ENCODE measurements around the gene N4BP2. TPM values are rescaled to one million over a fixed set of nuclear protein-coding genes. Genes with fewer than 3 reads are reported as not detected.

The N4BP2 gene
- total RNA-seq, 6 experiments from 2014 or later = 4.2 to 8.0 (median 6.3) TPM

- H3K36me3 ChIP-seq = peaks cover 0 to 4% (median under 1%) of the 10 kb centered on the region in 4 donors
- intact Hi-C loops (cut with DNase I) = loop anchor here in 1 of 2 donors (10.0 kb wide), 1 partner anchor 155 kb away; no protein-coding TSS in a partner anchor
- WGBS (ENCODE audit: insufficient coverage, low coverage, low lambda C conversion rate, missing lambda C conversion rate) = 61% methylated on average over 3 of the region's 3 CpGs
- no peaks in the 10 kb centered on the region for H3K9me3 ChIP-seq
- H3K4me1 ChIP-seq = no peaks in the 10 kb centered on the region
- peak in 1 of 3 donors; percentile 74 for DNase-seq
- peak; percentile 96 to 100 (median 98) for ATAC-seq
- H3K27ac ChIP-seq = no peak overlapping the region
- TF ChIP-seq CTCF (IDR thresholded peaks at IDR 0.05) (peak; percentile 87 to 95 (median 90)), POLR2A (IDR thresholded peaks at IDR 0.05) (no peak)
- no peaks in the 10 kb centered on the region for H3K27me3 ChIP-seq
- H3K4me3 ChIP-seq = no peak overlapping the region
Observed at GRCh38 chr4:40149960-40150385, 93.3 kb downstream of the N4BP2 start.

GRCh38 chr4:40150932-40151331, 94.3 kb downstream of the N4BP2 start:
- Histone ChIP-seq H3K27me3 (no peaks in the 10 kb centered on the region), H3K4me3 (no peak overlapping the region), H3K4me1 (no peaks in the 10 kb centered on the region), H3K27ac (no peak overlapping the region), H3K36me3 (no peaks in the 10 kb centered on the region), H3K9me3 (no peaks in the 10 kb centered on the region)
- TF ChIP-seq CTCF (IDR thresholded peaks at IDR 0.05) (no peak), POLR2A (IDR thresholded peaks at IDR 0.05) (no peak)
- intact Hi-C loops (cut with DNase I) = no loop called here
- ATAC-seq (no peak), DNase-seq (no peak)
- WGBS (ENCODE audit: insufficient coverage, low coverage, low lambda C conversion rate, missing lambda C conversion rate) = 79% methylated on average over 3 of the region's 3 CpGs

- ATAC-seq (no peak), DNase-seq (no peak)
- H3K27me3 ChIP-seq = no peaks in the 10 kb centered on the region
- no peak overlapping the region for H3K4me3 ChIP-seq
- intact Hi-C loops (cut with DNase I) = no loop called here
- H3K36me3 ChIP-seq = no peaks in the 10 kb centered on the region
- WGBS (ENCODE audit: insufficient coverage, low coverage, low lambda C conversion rate, missing lambda C conversion rate) = 78% methylated on average over 4 of the region's 4 CpGs
- H3K9me3 ChIP-seq = no peaks in the 10 kb centered on the region
- TF ChIP-seq CTCF (IDR thresholded peaks at IDR 0.05) = no peak
- TF ChIP-seq POLR2A (IDR thresholded peaks at IDR 0.05) = no peak
- H3K4me1 ChIP-seq = no peaks in the 10 kb centered on the region
- H3K27ac ChIP-seq = no peak overlapping the region
Observed at GRCh38 chr4:40152637-40153036, 96.0 kb downstream of the N4BP2 start.

- Histone ChIP-seq H3K27me3 (no peaks in the 10 kb centered on the region), H3K27ac (peak overlapping the region in 1 of 3 donors; percentile 26), H3K9me3 (no peaks in the 10 kb centered on the region), H3K4me1 (no peaks in the 10 kb centered on the region), H3K36me3 (no peaks in the 10 kb centered on the region), H3K4me3 (no peak overlapping the region)
- DNase-seq (no peak), ATAC-seq (peak in 2 of 4 donors; percentile 21 to 50)
- 29% methylated on average over 4 of the region's 4 CpGs for WGBS (ENCODE audit: insufficient coverage, low coverage, low lambda C conversion rate, missing lambda C conversion rate)
- TF ChIP-seq POLR2A (IDR thresholded peaks at IDR 0.05) (no peak), CTCF (IDR thresholded peaks at IDR 0.05) (no peak)
- intact Hi-C loops (cut with DNase I) = no loop called here
Observed at GRCh38 chr4:40157436-40157835, 100.8 kb downstream of the N4BP2 start.

GRCh38 chr4:40160258-40160657, 103.6 kb downstream of the N4BP2 start:
- no peaks in the 10 kb centered on the region for H3K4me1 ChIP-seq
- H3K4me3 ChIP-seq = no peak overlapping the region
- intact Hi-C loops (cut with DNase I) = no loop called here
- H3K36me3 ChIP-seq = no peaks in the 10 kb centered on the region
- TF ChIP-seq CTCF (IDR thresholded peaks at IDR 0.05) (no peak), POLR2A (IDR thresholded peaks at IDR 0.05) (no peak)
- DNase-seq = no peak
- no peak for ATAC-seq
- no peaks in the 10 kb centered on the region for H3K9me3 ChIP-seq
- 98% methylated on average over 9 of the region's 9 CpGs for WGBS (ENCODE audit: insufficient coverage, low coverage, low lambda C conversion rate, missing lambda C conversion rate)
- H3K27ac ChIP-seq = no peak overlapping the region
- no peaks in the 10 kb centered on the region for H3K27me3 ChIP-seq
